ENCODE measurements around the gene PGBD5.
A peak's percentile ranks its signal among the peaks of the same experiment; 100 is the strongest.

PGBD5 gene

GRCh38 chr1:230299191-230300006, 126.7 kb downstream of the PGBD5 start:
- peak; percentile 17 for DNase-seq

GRCh38 chr1:230295367-230295766, 130.8 kb downstream of the PGBD5 start:
- DNase-seq: no peak

GRCh38 chr1:230293390-230293700, 132.8 kb downstream of the PGBD5 start:
- no peak for DNase-seq

GRCh38 chr1:230292689-230293389, 133.3 kb downstream of the PGBD5 start:
- peak; percentile 84 for DNase-seq

- peak; percentile 47 for DNase-seq
Observed at GRCh38 chr1:230291731-230292620, 134.2 kb downstream of the PGBD5 start.

GRCh38 chr1:230289350-230289644, 136.8 kb downstream of the PGBD5 start:
- no peak for DNase-seq

- no peak for DNase-seq
Observed at GRCh38 chr1:230288641-230289349, 137.3 kb downstream of the PGBD5 start.

- DNase-seq: peak; percentile 15
Observed at GRCh38 chr1:230287674-230288315, 138.3 kb downstream of the PGBD5 start.

- DNase-seq: no peak
Observed at GRCh38 chr1:230286890-230287269, 139.3 kb downstream of the PGBD5 start.

GRCh38 chr1:230286166-230286889, 139.8 kb downstream of the PGBD5 start:
- DNase-seq: no peak

GRCh38 chr1:230285351-230285750, 140.8 kb downstream of the PGBD5 start:
- DNase-seq: no peak

- no peak for DNase-seq
Observed at GRCh38 chr1:230284891-230285290, 141.2 kb downstream of the PGBD5 start.

GRCh38 chr1:230283678-230284077, 142.5 kb downstream of the PGBD5 start:
- no peak for DNase-seq

GRCh38 chr1:230282157-230282556, 144.0 kb downstream of the PGBD5 start:
- DNase-seq: no peak

- no peak for DNase-seq
Observed at GRCh38 chr1:230281556-230281955, 144.6 kb downstream of the PGBD5 start.

GRCh38 chr1:230280906-230281413, 145.2 kb downstream of the PGBD5 start:
- DNase-seq: no peak

- peak; percentile 17 for DNase-seq
Observed at GRCh38 chr1:230280054-230280795, 145.9 kb downstream of the PGBD5 start.

- no peak for DNase-seq
Observed at GRCh38 chr1:230279583-230279945, 146.6 kb downstream of the PGBD5 start.

GRCh38 chr1:230278871-230279582, 147.1 kb downstream of the PGBD5 start:
- no peak for DNase-seq

- no peak for DNase-seq
Observed at GRCh38 chr1:230278376-230278775, 147.8 kb downstream of the PGBD5 start.

All from DMS53 (cell line).